ENCODE data around the gene COMMD6. TPM values are rescaled to one million over a fixed set of nuclear protein-coding genes. Genes with fewer than 3 reads are reported as not detected.
A peak's percentile ranks its signal among the peaks of the same experiment; 100 is the strongest.

The COMMD6 gene
- total RNA-seq, 1 donor from 2014 or later: 45.1 TPM

- peak; percentile 93 for DNase-seq
These were observed 55.4 kb downstream of the COMMD6 start, which contains the start of gene TBC1D4 for GRCh38 chr13:75482070-75482819. Gene TBC1D4 (minus strand): TSS chr13:75482169. CDS start chr13:75481767, 402 bp downstream.

- DNase-seq: peak; percentile 58
These were observed 56.2 kb downstream of the COMMD6 start for GRCh38 chr13:75481176-75482069.

GRCh38 chr13:75480671-75481175 is 56.9 kb downstream of the COMMD6 start:
- peak; percentile 57 for DNase-seq

GRCh38 chr13:75479102-75479740 is 58.4 kb downstream of the COMMD6 start:
- peak; percentile 19 for DNase-seq

GRCh38 chr13:75478659-75479058 is 59.0 kb downstream of the COMMD6 start:
- no peak for DNase-seq

Other genes starting within 250 kb of the COMMD6 start
- 92.7 and 137 TPM in 2 replicates for gene TBC1D4, start 55.7 kb downstream of the COMMD6 start, total RNA-seq
- 44.4 and 58.6 TPM in 2 replicates for gene UCHL3, start 11.9 kb upstream of the COMMD6 start, total RNA-seq
- gene LMO7, start 98.5 kb upstream of the COMMD6 start, total RNA-seq: 36.8 and 45.3 TPM in 2 replicates